22Rv1 (cell line): Measurements from ENCODE around the gene SLC2A13.

Experiments used
- H3K27ac ChIP-seq: fragments of 450-650 bp; 2 replicates; pipeline ENCODE4 v1.5.1; 2017
- ZFX ChIP-seq: fragments of 450-650 bp; IDR thresholded peaks from 2 replicates; pipeline ENCODE4 v1.6.1; 2017; ENCODE audit warnings: antibody characterized with exemption, borderline replicate concordance
- TF ChIP-seq, protein P1 (sequence below): fragments of 450-650 bp; IDR thresholded peaks from 2 replicates; pipeline ENCODE4 v1.5.1; 2017; ENCODE audit warnings: mild to moderate bottlenecking

Gene SLC2A13

DNA sequence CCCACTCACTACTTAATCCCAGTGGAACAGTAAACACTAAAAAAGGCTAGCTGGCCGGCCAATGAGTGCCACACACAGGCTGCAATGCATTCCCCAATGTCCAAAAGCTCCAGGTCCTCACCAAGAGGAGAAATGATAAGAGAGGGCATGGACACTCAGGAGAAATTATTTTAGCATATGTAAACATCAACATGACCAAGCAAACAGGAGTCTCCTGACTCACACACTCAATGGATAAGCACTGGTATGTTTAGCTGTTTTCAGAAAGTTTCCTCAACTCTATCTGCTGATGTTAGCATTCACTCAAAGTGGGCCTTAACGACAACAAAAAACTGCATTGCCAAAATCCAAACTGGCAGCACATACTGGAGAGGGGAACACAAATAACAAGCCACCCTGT is 105.0 kb downstream of the SLC2A13 start:
- H3K27ac ChIP-seq: no peak overlapping the region
- TF ChIP-seq, protein P1, sequence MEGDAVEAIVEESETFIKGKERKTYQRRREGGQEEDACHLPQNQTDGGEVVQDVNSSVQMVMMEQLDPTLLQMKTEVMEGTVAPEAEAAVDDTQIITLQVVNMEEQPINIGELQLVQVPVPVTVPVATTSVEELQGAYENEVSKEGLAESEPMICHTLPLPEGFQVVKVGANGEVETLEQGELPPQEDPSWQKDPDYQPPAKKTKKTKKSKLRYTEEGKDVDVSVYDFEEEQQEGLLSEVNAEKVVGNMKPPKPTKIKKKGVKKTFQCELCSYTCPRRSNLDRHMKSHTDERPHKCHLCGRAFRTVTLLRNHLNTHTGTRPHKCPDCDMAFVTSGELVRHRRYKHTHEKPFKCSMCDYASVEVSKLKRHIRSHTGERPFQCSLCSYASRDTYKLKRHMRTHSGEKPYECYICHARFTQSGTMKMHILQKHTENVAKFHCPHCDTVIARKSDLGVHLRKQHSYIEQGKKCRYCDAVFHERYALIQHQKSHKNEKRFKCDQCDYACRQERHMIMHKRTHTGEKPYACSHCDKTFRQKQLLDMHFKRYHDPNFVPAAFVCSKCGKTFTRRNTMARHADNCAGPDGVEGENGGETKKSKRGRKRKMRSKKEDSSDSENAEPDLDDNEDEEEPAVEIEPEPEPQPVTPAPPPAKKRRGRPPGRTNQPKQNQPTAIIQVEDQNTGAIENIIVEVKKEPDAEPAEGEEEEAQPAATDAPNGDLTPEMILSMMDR: no peak
- TF ChIP-seq ZFX: no peak

DNA sequence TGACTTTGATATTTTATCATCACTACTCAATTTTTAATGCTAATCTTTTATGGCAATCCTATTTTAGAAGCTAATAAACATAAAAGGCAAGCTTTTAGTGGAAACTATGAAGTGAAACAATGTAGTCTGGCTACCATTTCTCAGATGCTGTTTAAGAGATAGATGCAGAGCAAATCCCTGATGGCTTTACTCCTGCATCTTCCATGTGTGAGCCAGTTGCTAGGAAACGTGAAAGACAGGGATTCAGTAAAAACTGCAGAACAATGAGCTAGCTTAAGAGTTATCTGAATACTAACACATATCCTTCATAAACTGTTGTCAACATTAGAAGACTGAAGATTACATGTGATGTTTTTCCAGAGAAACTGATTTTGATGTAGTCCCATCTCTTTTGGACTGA is 112.6 kb downstream of the SLC2A13 start:
- H3K27ac ChIP-seq: no peak overlapping the region
- no peak for TF ChIP-seq ZFX
- TF ChIP-seq, protein P1: no peak

DNA sequence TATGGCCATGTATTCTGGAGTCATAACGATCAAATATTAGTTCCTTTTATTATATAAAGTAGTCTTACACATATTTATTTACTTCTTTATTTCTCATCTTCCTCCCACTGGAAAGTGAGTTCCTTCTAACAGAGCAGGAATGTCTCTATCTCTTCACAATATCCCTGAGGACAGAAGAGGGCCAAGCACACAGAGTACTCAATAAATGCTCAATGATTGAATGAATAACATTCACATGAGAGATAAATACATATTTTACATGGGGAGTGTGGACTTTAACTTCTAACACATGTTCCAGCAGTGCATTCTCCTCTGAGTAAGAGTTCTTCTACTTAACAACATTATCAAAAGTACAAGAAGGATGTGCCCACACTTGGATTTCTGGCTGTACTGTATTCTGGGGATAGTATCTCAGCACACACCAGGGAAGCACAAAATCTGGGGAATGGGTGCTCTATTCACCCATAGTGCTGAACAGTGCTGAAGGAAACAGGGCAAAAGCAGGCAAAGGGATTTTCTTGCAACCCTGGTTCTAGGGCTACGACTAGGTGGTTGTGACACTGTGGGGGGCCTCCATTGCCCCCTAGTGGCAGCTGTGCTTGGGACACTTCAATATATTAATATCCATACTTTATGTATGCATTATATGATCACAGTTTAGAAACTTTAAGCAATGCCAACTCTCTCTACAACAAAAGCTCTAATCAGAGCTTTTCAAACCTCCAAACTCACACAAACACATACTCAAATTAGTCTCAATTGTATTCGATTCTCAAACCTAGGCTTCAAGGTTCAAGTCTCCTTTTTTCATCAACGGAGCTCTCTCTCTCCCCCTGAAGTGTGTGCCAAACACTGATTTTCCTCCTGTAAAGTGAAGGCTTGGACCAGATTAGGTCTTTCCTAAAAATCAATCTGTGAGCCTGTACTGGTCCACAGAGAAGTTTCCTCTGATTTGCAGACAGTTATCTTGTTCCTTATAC is 115.5 kb downstream of the SLC2A13 start:
- TF ChIP-seq ZFX: no peak
- TF ChIP-seq, protein P1: peak; percentile 99
- no peak overlapping the region for H3K27ac ChIP-seq

DNA sequence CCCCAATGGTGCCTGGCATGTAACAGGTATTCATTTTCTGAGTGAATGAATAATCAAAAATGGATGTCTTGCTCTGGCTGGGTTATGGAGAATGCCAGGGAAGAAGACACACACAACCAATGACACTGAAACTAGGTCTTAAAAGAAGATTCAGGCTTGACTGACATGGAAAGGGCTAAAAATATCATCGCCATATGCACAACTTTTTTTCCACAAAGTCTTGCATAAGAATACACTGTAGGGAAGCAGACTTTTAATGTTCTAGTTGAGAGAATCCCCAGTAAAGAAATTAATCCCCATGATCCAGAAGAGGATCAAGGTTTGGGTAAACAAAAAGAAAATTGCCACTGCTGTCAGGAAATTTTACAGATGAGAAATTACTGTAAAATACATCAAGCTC is 116.4 kb downstream of the SLC2A13 start:
- no peak overlapping the region for H3K27ac ChIP-seq
- no peak for TF ChIP-seq ZFX
- TF ChIP-seq, protein P1: no peak

DNA sequence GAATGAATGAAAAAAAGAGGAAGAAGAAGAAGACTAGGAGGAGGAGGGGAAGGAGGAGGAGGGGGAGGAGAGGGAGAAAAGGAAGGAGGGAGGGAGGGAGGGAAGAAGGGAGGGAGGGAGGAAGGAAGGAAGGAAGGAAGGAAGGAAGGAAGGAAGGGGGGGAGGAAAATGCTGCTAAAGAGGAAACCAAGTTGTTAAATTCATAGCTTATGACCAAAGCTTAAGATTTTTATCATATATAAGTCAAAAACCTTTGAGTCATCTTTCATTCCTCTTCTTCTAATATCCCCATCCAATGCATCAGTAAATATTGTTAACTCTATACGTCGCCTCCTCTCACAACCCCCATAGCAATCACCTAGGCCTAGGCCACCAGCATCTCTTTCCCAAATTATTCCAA is 117.3 kb downstream of the SLC2A13 start:
- TF ChIP-seq ZFX: no peak
- TF ChIP-seq, protein P1: no peak
- H3K27ac ChIP-seq: no peak overlapping the region

DNA sequence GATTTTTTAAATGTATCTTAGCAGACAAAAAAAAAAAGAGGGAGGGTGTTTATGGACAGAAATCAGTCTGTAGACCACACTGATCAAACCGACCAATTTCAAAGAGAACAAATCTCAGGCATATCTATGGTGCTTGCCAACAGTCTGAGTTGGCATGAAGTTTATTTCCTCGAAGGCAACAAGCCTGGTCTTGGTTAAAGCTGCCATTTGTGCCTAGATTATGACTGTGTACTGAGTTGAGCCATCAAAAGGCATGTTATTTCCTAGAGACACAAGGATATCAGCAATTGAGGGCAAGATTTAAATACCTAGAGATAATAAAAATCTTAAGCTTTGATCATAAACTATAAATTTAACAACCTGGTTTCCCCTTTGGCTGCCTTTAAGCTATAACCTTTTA is 119.2 kb downstream of the SLC2A13 start:
- H3K27ac ChIP-seq: no peak overlapping the region
- TF ChIP-seq ZFX: no peak
- TF ChIP-seq, protein P1: no peak

DNA sequence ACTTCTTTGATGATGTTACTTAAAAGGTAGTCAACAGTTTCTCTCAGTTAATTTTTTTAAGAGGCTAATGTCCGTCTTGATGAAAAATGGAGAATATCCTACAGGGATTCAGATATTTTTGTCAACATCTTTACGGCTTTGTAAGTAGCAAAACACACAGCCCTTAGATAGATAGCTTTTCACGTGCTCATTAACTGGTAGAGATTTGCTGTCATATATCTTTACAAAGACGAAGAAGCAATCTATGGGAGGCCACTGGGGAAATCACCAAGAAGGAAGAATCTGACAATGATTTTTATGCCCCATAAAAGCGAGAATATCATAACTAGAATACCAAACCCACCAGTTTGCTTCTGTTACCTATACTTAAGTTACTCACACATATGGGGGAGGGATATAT is 121.2 kb downstream of the SLC2A13 start:
- TF ChIP-seq ZFX: no peak
- TF ChIP-seq, protein P1: no peak

More for the DNA sequence above, 121.2 kb downstream of the SLC2A13 start:
- H3K27ac ChIP-seq: no peak overlapping the region
